ENCODE results near the gene FRMD8. TPM values are rescaled to one million over a fixed set of nuclear protein-coding genes. Genes with fewer than 3 reads are reported as not detected.

Gene FRMD8
- total RNA-seq, 1 experiment from 2014 or later, result 51.1 TPM

DNA sequence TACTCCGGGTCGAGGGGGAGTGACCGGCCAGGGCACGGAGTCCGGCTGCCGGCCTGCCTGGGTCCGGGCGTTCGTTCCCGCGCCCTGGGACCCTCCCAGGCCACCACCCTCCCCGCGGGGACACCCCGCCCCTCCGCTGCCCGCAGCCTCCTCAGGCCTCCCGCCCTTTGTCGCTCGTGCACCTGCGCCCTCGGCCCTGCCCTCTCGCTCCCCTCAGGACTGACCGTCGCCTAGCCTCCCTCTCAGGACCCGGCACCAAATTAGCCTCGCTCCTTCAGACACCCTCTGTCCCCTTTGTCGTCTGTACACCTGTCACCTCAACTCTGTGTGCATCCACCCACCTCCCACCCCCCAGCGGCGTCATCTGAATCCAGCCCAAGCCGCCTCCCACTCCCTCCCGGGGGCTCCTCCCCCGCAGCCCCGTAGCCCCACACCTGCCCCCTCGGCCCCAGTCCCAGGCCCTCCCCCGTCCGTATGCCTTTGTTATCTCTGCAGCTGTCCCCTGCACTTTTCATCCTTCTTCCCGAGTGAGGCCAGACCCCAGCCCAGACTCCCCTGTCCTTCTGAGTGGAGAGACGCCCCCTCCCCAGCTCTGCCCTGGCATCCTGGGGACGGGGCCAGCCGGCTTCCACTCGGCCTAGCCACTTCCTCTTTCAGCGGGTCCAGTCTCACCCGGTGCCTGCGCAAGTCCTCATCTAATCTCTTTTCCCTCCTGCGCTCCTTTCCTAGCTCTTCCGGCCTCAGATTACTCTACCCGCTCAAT is 31.2 kb upstream of the FRMD8 start:
- Histone ChIP-seq H3K4me3 (ENCODE audit: low read depth, low read length, poor library complexity, severe bottlenecking) (peak overlapping the region; percentile 71), H3K36me3 (ENCODE audit: insufficient read depth, low read length, poor library complexity, severe bottlenecking) (peaks cover 31% of the 10 kb centered on the region), H3K9me3 (ENCODE audit: low read depth, low read length, poor library complexity, severe bottlenecking) (no peaks in the 10 kb centered on the region), H3K4me1 (ENCODE audit: insufficient read depth, low read length, poor library complexity, severe bottlenecking) (no peaks in the 10 kb centered on the region), H3K27ac (ENCODE audit: low read depth, low read length, poor library complexity, severe bottlenecking) (peak overlapping the region; percentile 55), H3K27me3 (replicated peaks; ENCODE audit: insufficient read depth, low read depth, low read length, poor library complexity) (no peaks in the 10 kb centered on the region)
- intact Hi-C loops (cut with micrococcal nuclease; ENCODE audit: unreplicated experiment), result no loop called here
- DNase-seq (ENCODE audit: low spot score), result no peak
- CTCF ChIA-PET, result no interaction called here
- BruUV-seq (replicated peaks), result no TSS peak
- TF ChIP-seq EZH2 (IDR thresholded peaks at IDR 0.05; ENCODE audit: borderline replicate concordance, low read depth, low read length, poor library complexity, severe bottlenecking), result no peak
- TF ChIP-seq, protein P1, sequence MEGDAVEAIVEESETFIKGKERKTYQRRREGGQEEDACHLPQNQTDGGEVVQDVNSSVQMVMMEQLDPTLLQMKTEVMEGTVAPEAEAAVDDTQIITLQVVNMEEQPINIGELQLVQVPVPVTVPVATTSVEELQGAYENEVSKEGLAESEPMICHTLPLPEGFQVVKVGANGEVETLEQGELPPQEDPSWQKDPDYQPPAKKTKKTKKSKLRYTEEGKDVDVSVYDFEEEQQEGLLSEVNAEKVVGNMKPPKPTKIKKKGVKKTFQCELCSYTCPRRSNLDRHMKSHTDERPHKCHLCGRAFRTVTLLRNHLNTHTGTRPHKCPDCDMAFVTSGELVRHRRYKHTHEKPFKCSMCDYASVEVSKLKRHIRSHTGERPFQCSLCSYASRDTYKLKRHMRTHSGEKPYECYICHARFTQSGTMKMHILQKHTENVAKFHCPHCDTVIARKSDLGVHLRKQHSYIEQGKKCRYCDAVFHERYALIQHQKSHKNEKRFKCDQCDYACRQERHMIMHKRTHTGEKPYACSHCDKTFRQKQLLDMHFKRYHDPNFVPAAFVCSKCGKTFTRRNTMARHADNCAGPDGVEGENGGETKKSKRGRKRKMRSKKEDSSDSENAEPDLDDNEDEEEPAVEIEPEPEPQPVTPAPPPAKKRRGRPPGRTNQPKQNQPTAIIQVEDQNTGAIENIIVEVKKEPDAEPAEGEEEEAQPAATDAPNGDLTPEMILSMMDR (conservative IDR thresholded peaks at IDR 0.05; ENCODE audit: low read depth, low read length), result no peak
- POLR2A ChIA-PET (ENCODE audit: low non-redundant PET), result no interaction called here

DNA sequence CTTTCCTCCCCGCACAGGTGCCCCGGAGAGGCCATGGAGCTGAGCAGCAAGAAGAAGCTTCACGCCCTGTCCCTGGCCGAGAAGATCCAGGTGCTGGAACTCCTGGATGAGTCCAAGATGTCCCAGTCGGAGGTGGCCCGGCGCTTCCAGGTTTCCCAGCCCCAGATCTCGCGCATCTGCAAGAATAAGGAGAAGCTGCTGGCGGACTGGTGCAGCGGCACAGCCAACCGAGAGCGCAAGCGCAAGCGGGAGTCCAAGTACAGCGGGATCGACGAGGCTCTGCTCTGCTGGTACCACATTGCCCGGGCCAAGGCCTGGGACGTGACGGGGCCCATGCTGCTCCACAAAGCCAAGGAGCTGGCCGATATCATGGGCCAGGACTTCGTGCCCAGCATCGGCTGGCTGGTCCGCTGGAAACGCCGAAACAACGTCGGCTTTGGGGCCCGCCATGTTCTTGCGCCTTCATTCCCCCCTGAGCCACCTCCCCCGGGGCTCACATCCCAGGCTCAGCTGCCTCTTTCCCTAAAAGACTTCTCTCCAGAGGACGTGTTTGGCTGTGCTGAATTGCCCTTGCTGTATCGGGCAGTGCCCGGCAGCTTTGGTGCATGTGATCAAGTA is 30.6 kb upstream of the FRMD8 start:
- intact Hi-C loops (cut with micrococcal nuclease; ENCODE audit: unreplicated experiment), result no loop called here
- POLR2A ChIA-PET (ENCODE audit: low non-redundant PET), result no interaction called here
- TF ChIP-seq EZH2 (IDR thresholded peaks at IDR 0.05; ENCODE audit: borderline replicate concordance, low read depth, low read length, poor library complexity, severe bottlenecking), result no peak
- TF ChIP-seq, protein P1 (conservative IDR thresholded peaks at IDR 0.05; ENCODE audit: low read depth, low read length), result no peak
- peak; percentile 39 for DNase-seq (ENCODE audit: low spot score)
- Histone ChIP-seq H3K4me1 (ENCODE audit: insufficient read depth, low read length, poor library complexity, severe bottlenecking) (no peaks in the 10 kb centered on the region), H3K36me3 (ENCODE audit: insufficient read depth, low read length, poor library complexity, severe bottlenecking) (peaks cover 24% of the 10 kb centered on the region), H3K4me3 (ENCODE audit: low read depth, low read length, poor library complexity, severe bottlenecking) (peak overlapping the region; percentile 71), H3K27me3 (replicated peaks; ENCODE audit: insufficient read depth, low read depth, low read length, poor library complexity) (no peaks in the 10 kb centered on the region), H3K9me3 (ENCODE audit: low read depth, low read length, poor library complexity, severe bottlenecking) (no peaks in the 10 kb centered on the region), H3K27ac (ENCODE audit: low read depth, low read length, poor library complexity, severe bottlenecking) (no peak overlapping the region)
- BruUV-seq (replicated peaks), result no TSS peak
- CTCF ChIA-PET, result interaction anchor here (0.5 kb wide), 1 partner anchor 100 kb away, joined by 4 read pairs; no protein-coding TSS in a partner anchor

GRCh38 chr11:65356394-65356972 is 30.0 kb upstream of the FRMD8 start:
- no peak for DNase-seq (ENCODE audit: low spot score)
- BruUV-seq (replicated peaks), result no TSS peak
- Histone ChIP-seq H3K4me3 (ENCODE audit: low read depth, low read length, poor library complexity, severe bottlenecking) (no peak overlapping the region), H3K27me3 (replicated peaks; ENCODE audit: insufficient read depth, low read depth, low read length, poor library complexity) (no peaks in the 10 kb centered on the region), H3K36me3 (ENCODE audit: insufficient read depth, low read length, poor library complexity, severe bottlenecking) (peaks cover 18% of the 10 kb centered on the region), H3K9me3 (ENCODE audit: low read depth, low read length, poor library complexity, severe bottlenecking) (no peaks in the 10 kb centered on the region), H3K4me1 (ENCODE audit: insufficient read depth, low read length, poor library complexity, severe bottlenecking) (no peaks in the 10 kb centered on the region), H3K27ac (ENCODE audit: low read depth, low read length, poor library complexity, severe bottlenecking) (no peak overlapping the region)
- intact Hi-C loops (cut with micrococcal nuclease; ENCODE audit: unreplicated experiment), result no loop called here
- no peak for TF ChIP-seq EZH2 (IDR thresholded peaks at IDR 0.05; ENCODE audit: borderline replicate concordance, low read depth, low read length, poor library complexity, severe bottlenecking)
- TF ChIP-seq, protein P1 (conservative IDR thresholded peaks at IDR 0.05; ENCODE audit: low read depth, low read length), result no peak
- POLR2A ChIA-PET (ENCODE audit: low non-redundant PET), result no interaction called here
- CTCF ChIA-PET, result interaction anchor here (0.5 kb wide), 1 partner anchor 100 kb away, joined by 4 read pairs; no protein-coding TSS in a partner anchor

Data from A673 (cell line).